UCSD-AML1 (cell line): ENCODE results near the gene ZNF474.
"Not testable (repeated sequence)": the region's sequence is repeated elsewhere in the genome, so short reads cannot be mapped to it uniquely, and the experiment has no call there.

ENCODE experiments used
- DNase-seq: peaks from one replicate; lab custom pipeline; 2025; ENCODE audit not compliant: unreplicated experiment; lab: John Stamatoyannopoulos, UW

The ZNF474 gene

GRCh38 chr5:122129306-122129705 lies at the start of gene ZNF474:
ZNF474 (plus strand) TSS chr5:122129546; CDS start chr5:122151991, 22,445 bp downstream.
- DNase-seq = no peak

GRCh38 chr5:122081541-122081940 lies 47.8 kb upstream of the ZNF474 start:
- no peak for DNase-seq

GRCh38 chr5:122083535-122083934 lies 45.8 kb upstream of the ZNF474 start:
- no peak for DNase-seq

DNA sequence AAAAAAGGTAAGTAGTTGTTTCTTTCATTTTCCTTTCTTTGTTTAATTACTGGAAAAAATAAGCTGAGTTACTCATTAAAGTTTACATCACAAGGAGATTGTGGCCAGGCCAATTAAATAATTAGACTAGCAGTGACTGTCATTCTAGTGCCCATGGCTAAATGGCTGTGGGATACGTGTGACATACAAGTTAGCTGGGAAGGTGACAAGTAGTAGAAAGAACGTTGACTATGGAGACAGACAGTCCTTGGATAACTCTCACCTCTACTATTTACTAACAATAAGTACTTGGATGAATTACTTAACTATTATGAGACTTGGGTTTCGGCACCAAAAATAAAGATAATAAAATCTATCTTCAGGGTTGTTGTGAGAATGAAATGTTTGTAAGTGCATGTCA lies 44.3 kb upstream of the ZNF474 start:
- no peak for DNase-seq

DNA sequence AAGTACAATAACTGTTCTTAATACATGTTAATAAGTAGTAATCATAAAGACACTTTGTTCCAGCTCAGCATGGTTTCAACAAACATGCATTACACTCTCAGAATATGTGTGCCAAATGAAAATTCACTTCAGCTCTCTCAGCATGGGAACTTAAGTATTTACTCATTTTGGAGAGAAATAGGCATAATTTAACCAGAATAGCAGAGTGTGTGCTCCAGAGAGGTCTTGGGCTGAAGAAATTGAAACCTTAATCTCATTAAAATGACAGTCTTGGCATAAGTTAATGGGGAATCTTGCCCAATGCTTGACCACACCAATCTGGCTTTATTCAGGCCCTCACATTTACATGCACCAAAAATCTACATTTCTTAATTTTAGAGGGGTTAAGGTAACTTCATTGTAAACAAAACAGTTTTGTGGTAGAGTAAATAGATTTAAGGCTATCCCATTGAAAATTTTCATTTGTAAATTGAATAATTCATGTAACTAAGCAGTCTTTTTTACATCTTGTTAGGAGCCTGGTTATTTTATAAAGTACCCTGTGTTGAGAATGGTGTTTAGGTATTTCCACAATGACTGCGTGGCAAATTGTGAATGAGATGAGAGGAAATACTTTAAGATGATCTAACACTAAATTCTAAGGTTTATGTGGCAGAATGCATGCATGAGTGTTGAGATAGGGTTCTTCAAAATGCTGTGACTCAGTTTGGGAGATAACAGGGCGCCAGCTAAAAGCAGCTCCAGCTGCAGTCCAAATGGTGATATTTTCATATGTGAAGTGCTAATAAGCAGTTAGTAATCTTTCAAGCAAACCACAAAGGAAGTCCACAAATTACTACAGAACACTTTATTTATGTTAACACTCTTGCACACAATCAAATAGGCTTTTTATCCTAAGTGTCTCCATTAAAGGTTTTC lies 40.0 kb upstream of the ZNF474 start:
- DNase-seq = no peak

DNA sequence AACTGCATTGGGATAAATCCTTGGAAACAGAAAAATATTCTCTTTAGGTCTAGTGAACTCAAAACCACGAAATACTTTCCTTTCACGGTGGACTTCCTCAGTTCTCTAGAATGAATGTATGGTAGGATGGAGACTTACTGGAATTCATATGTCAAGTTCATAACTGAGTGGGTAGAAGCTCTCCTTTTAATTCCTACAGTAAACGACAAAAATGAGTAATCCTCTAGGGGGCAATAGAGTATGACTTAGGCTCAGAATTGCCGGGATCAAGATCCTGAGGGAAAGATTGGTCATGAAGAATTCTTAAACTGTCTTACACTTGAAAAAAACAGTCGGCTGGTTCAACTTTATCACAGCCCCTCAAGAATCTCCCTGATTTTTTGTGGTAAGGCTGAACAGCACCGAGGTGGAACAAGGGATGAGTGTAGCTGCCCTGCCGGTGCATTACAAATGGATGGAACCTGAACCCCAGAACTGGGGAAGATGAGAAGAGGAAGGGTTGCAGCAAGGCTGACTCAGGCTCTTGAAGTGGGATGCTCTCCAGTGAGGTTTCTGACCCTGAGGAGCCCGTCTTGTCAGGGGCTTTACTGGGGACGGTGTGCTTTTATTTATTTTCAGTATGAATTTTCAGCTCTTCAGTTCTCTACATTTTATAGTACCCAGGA lies 37.3 kb upstream of the ZNF474 start:
- DNase-seq = no peak

- DNase-seq = no peak
Observed at GRCh38 chr5:122093415-122094180, 35.7 kb upstream of the ZNF474 start.

- DNase-seq = not testable (repeated sequence)
Observed at GRCh38 chr5:122094251-122094650, 35.1 kb upstream of the ZNF474 start.

DNA sequence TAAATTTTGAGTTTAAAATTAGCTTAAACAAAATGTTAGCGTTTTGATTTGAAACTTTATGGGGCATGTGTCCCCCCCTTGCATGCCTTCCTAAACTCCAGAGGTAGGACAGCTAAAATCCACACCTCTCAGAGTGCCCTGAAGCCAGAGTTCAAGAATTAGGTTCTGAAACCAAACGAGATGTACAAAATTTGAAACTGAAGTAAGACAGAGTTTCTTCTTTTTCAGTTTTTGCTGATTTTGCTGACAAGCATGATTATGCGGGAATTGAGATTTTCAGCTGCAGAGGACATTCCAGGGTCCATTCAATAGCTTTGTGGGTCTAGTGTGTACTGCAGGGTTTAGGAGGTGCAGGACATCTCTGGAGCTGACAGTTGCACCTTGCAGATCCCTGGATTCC lies 34.2 kb upstream of the ZNF474 start:
- DNase-seq = no peak

DNA sequence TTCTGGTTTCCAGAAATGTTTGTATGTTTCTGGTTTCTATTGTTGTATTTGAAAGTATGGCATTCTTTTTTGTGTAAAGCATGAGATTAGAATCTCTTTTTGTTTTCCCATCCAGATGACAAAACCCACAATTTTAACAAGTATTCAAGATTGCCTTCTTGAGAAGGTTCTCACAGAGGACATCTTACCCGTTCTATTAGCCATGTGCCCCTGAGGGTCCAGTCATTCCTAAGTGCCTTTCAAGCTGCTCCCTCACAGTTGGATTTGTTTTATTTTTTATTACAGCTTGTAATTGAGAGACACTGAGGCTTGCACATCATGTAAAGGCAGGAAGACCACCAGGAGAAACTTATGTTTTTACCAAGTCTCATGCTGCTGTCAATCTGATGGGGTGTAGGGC lies 32.0 kb upstream of the ZNF474 start:
- DNase-seq = no peak

DNA sequence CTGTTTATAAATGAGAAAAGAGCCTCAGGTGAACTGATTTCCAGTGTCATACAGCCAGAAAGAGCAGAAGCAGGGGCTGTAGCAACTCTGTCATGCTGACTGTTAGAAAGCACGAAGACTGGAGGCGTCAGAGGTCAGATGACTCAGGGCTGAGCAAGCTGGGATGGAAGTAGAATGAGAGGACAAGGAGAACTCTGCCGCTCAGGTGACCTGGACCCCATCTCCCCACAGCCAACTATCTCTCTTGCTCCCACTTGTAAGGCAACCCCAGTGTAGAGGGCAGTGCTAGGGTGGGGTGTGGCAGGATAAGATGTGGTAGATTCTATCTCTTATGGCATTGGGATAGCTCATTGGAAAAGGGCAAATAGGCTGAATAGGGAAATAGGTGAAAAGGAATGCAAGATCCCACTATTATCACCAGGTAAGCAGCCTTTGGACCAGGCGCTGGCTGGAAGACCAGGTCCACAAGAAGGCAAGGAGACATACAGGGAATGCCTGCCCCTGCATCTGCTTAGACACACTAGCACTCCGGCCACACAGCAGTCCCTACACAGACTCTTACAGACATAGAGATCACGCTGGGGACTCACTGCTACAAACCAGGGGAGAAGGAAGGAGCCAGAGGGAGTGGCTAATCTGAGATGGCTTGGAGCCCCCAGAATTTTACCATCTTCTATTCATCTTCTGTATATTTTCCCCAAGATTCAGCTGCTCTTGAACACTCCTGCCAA lies 30.1 kb upstream of the ZNF474 start:
- no peak for DNase-seq

- no peak for DNase-seq
Observed at GRCh38 chr5:122101636-122102285, 27.6 kb upstream of the ZNF474 start.

- no peak for DNase-seq
Observed at GRCh38 chr5:122102825-122103224, 26.5 kb upstream of the ZNF474 start.

DNA sequence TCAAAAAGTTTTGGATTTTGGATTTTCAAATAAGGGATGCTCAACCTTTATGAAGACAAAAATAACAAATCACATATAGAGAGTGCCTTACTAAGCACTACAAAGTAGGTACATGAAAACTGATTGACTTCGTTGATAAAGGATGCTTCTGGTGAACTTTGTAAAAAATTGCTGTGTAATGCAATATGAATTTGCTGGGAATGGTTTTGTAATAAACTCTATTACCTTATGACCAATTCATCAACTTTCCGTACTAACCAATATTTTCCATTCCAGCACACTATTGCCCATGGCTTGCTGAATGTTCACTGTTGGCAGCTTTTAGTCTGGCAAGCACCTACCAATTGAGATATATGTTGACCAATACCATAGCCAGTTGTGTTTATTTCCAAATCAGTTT lies 23.4 kb upstream of the ZNF474 start:
- DNase-seq = no peak

DNA sequence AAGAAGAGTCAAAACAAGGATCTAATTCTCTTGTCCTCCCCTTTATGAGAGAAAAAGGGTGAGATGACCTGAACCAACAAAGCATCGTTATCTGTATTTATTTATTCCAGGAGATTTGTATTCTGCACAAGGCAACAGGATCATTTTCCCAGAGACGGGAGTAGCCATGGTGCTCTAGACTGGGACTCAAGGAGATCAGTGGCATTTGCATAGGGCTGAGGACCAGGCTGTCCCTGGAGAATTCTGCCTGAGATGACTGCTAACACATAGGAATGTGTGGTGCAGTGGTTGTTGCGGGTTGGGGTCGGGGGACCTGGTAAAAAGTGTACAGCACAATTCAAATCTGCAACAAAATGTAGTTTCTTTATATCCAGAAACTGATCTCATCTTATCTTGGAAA lies 22.3 kb upstream of the ZNF474 start:
- DNase-seq = no peak

- DNase-seq = no peak
Observed at GRCh38 chr5:122110987-122111386, 18.4 kb upstream of the ZNF474 start.

DNA sequence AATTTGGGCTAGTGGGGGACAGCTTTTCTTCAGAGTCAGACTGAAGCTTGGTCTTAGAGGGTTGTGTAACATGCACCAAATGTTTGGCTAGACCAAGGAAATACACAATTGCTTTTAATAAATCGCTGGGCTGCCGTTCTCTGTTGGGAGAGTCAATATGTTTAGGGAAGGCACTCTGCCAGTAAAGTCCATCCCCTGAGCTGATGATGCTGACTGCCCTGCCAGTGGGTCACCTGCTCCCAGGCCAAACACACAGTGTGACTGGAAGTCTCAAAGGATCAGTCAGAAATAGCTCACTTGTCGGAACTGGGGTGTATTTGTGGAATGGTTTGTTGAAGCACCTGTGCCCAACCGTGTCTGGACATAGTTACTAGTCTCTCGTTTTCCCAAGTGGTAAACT lies 17.9 kb upstream of the ZNF474 start:
- DNase-seq = no peak

GRCh38 chr5:122112063-122112462 lies 17.3 kb upstream of the ZNF474 start:
- DNase-seq = no peak

GRCh38 chr5:122112733-122113558 lies 16.4 kb upstream of the ZNF474 start:
- DNase-seq = peak; percentile 17

GRCh38 chr5:122114501-122114900 lies 14.8 kb upstream of the ZNF474 start:
- DNase-seq = no peak
